HG03575 (cell line): ENCODE data around the gene STRA8.
"Not testable (repeated sequence)": the region's sequence is repeated elsewhere in the genome, so short reads cannot be mapped to it uniquely, and the experiment has no call there.

ENCODE experiments used
- ATAC-seq: cut with Tn5 transposase; IDR thresholded peaks from one replicate; pipeline ENCODE4 v1.9.1; 2021; ENCODE audit not compliant: unreplicated experiment, insufficient number of reproducible peaks, low FRiP score; ENCODE audit errors: extremely low read depth

The STRA8 gene

DNA sequence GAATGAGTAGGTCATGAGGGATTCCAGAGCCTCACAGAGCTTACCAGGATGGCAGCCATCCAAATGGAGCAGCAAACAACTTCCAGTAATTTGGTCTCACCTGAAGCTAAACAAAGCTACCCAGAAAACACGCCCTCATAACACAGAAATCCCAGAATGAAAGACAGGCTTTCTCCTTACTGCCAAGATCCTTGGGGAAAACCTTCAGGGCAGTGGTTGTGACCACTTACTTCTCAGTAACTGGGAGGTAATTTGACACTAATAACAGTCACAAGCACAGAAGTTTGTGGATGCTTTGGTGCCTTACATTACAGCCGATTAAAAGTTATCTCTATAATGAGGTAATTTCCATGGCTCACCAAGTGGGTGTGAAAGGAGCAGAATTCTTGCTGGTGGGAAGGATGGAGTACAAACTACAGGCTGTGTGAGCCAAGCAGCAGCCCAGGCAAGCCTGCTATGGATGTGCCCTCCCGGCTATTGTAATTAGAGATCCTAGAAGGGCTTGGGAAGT is 32.8 kb upstream of the STRA8 start:
- ATAC-seq, result no peak

DNA sequence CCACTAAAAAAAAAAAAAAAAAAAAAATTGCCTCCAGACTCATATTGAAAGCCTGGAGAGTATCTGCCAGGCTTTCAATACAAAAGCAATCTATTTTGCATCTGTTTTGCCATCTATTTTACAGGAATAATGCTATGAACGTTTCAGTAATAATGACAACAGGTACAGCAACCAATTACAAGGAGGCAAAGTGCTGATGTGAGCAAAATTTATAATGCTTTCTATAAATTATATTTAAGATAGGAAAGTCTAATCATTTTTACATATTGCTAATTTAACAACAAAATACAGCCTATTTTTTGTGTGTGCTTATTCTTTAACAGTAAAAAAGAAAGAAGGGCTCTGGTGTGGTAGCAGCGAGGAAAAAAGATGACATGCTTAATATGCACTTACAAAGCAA is 32.3 kb upstream of the STRA8 start:
- ATAC-seq, result no peak

DNA sequence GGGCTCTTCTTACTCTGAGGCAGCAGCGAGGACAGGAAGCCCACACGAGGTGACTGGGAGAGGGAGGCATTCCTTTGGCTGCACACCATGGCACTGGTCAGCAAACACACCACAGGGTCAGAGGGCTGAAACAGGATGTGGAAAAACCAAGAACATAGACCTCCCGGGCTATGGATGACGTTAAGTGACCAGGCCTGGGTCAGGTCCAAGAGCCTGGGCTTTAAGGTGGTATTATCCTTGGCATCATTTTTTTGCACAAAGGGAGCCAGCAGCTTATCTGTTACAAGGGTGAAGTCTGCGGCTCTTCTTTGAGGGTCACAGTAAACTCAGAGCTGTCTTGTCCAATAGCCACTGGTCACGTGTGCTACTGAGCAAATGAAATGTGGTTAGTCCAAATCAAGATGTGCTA is 29.3 kb upstream of the STRA8 start:
- ATAC-seq, result no peak

DNA sequence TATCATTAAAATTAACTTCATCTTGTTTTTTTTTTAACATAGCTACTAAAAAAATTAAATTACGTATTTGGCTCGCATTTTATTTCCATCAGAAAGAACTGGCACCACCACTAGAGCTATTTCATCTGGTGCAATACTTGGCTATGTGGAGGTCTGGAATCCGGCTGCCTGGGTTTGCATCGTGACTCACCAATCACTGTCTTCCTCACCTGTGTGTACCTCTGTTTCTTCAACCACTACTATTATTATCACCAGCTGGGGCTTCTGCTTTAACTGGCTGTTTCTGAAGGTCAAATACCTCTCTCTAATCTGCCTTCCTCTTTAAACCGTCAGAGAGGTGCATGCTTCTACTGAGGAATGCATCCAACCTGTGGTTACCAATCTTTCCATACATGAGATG is 28.8 kb upstream of the STRA8 start:
- ATAC-seq, result no peak

DNA sequence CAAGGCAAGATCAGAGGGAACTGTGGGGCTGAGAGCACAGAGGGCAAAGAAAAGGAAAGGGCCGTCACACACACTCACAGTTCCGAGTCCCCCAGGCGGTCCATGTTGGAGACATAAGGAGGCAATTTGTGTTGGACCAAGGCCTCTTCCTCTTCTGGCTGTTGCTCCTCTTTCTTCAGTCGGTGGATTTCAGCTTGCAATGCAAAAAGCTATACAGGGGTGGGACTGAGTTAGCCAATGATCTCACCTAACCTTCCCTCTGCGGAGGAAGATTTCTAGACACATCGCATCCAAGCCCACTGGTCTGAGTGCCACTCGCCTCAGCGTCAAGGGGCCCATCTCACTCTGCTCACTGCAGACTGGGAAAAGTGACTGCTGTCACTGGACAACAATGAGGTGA is 27.8 kb upstream of the STRA8 start:
- no peak for ATAC-seq

DNA sequence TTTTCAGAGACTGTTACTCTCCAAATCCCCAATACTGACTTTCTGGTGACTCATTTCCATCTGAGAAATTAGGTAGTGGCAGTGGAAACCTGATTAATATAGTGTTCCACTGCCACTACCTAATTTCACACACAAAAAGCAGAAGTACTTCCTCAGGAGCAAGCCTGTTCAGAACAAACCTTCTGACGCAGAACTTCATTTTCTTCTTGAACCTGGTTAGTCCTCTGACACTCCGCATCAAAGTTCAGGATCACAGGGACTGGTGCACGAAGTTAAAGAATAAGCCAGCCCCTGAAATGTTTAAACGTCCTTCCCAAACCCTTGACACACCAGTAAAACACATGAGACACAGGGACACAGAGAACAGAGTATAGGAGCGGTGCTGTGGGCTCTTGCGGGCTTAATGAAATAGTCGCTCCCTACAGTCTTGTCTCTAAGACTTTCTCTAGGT is 26.7 kb upstream of the STRA8 start:
- peak; percentile 29 for ATAC-seq

DNA sequence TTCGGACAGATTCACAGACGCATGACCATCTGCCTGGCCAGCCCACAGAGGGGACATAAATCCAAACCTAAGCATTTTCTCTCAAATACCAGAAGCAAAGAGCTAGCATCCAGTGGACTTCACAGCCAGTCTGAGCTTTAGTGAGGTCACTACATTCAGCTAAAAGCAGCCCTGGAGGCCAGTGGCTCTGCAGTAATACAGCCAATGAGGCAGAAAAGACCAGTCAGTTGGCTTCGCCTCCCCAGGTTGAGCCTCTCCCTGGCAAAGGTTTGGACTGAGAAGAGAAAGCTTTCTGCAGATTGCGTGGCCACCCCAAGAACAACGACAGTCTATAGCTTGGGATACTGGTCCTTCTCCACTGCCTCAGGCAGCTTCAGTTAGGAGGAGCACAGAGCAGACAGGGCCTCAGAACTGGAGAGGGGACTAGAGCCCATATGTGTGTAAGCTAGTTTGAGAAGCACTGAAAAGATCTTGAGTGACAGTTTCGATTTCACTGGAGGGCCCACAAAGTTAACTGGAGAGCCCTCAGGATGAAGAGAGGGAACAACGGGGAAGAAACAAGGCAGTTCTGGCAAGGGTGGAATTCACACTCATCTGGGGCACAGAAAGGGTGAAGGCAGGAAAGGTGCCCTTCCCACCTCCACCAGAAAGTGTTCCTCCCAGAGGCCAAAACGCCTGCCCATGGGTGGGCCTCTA is 26.1 kb upstream of the STRA8 start:
- ATAC-seq, result no peak

DNA sequence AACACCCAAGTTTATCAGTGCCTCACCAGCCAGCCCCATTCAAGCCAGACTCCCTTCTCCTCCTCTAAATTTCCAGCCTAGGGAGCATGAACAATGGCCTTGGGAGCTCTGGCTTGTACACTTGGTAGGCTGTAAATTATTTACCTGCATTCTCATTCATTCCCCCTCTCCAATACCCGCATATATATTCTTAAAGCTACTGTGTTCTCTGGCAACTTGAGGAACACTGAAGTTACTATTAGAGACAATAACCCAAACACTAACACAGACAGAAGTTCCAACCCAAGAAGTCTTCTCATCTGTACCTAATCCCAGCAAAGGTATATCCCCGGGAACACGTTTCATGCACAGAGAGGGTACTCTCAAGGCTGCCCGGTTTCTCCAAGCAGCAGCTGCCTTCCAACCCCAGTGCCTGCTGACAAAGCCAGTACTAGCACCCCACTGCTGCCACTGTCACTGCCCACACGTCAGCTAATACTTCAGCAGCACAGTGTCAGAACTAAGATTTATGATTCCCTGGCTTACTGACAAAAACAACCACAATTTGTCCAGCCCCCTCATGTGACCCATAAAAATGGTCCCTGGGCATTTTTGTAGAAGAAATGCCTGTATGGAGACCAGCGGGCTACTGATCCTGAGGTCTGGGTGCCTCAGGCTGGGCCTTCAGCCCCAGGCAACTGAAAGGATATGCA is 25.4 kb upstream of the STRA8 start:
- no peak for ATAC-seq

DNA sequence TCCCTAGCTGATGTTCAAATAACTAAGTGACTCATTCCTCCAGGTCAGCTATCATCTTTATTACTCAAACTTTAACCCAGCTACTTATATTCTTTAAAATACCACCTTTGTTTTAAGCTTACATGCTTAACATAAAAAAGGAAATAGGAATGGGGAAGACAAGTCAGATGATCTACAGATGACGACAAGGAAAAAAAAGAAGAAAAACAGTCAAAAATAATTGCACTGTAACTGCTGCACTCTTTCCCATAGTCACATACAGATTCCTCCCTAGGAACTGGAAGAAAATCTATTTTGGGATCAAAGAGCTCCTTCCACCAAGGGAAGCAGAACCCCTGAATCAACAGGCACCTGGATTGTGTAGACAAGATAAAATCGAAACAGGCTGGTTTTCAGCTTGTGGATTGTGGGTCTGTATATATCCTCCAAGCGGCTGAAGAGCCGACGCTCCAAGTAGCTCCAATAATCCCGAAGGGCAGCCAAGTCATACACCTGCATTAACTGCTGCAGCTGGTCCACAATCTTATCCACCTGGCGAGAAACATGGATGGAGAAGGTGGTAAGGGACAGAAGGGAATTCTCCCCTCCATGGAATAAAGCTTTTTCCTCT is 24.3 kb upstream of the STRA8 start:
- ATAC-seq, result no peak

DNA sequence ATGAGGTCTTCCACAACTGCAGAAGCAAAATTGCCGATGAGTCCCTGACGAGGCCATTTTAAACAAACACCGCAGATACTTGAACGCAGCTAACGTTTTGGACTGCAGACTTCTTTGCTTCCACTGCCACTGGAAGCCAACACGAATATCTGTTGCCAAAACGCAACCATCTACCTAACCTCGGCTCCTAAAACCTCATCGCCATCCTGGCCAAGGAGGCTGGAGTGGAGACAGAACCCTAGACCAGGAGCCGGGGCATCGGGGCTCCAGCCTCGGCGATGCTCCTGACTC is 22.8 kb upstream of the STRA8 start:
- ATAC-seq, result peak; percentile 1

DNA sequence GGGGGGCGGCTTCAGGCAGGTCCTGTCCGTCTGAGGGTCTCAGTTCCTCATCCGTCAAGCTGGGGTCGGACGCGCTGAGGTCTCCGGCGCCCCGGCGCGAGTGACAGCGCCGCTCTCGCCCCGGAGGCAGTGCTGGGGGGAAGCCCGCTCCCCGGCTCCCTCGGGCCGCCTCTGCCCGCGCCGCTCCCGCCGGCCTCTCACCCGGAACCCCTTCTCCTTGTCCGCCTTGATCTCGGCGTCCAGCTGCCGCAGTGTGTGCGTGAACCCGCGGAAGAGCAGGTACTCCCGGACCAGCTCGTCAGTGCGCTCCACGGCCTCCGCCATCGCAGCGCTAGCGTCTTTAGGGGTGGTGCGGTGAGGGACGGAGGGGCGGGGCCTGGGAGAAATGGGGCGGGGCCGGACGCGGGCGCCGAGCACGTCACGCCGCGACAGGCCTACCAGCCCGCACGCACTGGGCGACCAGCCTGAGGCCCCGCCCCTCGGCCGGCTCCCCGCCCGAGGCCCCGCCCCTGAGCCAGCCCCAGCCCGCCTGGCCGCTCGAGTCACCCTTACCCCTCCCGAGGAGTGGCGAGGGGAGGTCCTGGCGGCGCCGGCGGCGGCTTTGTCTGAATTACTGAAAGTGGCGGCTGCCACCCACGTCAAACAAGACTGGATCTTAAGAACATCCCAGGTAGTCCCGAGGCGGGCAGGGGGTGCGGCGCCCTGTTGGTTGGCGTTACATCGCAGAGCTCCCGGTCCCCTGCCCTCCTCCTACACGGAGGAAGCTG is 22.3 kb upstream of the STRA8 start, which contains the start of gene WDR91:
WDR91 (minus strand) TSS at position 348 of the 767 bp plus-strand sequence; CDS start at position 324, 24 bp downstream.
- peak; percentile 29 for ATAC-seq

DNA sequence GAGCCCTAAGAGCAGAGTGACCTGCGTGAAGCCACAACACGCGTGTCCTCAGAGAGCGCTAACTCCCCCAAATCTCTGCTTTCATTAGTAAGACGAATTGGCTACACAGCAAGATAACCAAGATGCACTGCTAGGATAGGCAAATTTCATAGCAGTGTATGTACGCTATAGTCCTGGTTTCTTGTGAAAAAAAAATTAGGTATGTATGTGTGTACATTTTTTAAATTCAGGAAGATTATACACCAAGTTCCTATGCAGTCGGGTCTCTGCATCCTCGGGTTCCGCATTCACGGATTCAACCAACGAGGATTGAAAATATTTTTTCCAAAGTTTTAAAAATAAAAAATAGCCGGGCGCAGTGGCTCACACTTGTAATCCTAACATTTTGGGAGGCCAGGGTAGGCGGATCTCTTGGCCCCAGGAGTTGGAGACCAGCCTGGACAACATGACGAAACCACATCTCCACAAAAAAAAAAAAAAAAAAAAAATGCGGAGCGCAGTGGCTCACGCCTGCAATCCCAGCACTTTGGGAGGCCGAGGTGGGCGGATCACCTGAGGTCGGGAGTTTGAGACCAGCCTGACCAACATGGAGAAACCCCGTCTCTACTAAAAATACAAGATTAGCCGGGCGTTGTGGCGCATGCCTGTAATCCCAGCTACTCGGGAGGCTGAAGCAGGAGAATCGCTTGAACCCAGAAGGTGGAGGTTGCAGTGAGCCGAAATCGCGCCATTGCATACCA is 21.5 kb upstream of the STRA8 start:
- ATAC-seq, result not testable (repeated sequence)

DNA sequence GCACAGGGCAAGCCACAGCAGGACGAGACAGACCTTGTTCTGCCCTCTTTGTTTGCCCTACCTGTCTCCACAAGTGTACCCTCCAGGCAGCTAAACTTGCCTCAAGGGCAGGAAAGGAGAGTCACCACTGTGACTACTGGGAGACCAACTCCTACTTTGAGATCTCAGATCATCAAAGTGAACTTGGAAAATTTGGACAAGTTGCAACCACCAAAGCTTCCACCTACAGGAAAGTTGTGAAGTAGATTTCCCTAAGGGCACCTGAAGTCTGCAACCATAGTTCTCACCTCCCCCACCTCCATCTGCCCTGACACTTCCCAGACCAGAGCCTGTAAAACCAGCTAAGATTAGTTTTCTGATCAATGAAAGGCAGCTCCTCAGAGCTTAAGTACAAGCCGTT is 19.8 kb upstream of the STRA8 start:
- no peak for ATAC-seq

DNA sequence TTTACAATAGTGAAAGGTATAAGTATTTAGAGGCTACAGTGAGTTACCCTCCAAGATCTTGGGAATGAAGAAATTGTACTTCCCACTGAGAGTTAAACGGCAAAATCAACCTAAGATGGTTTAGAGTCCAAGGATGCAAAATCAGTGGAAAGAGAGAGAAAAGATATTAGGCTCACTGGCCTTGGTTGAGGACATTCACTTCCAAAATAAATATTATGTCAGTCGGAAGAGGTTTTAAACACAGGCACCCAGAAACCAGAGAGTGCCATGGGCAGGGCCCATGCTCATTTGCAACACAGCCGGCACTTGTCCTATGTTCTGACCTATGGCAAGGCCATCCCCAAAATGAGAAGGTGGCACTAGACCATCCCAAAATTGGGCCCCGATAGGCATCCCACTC is 18.5 kb upstream of the STRA8 start:
- no peak for ATAC-seq

DNA sequence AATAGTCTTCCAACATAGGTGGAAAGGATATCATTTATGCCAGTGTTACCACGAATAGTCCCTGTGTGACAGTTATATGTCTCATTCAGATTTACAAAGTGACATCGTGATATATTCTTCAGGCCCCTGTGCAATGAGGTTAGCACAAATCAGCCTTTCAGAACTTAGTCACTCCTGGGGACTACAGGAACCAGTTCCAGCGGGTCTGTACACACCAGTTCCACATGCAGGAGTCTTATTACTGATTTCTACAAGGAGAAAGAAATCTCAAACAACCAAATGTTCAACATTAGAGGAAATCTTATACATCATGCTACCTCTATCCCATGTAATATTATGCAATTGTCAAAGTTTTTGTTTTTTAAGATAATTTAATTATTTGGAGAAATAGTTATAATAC is 17.9 kb upstream of the STRA8 start:
- no peak for ATAC-seq

DNA sequence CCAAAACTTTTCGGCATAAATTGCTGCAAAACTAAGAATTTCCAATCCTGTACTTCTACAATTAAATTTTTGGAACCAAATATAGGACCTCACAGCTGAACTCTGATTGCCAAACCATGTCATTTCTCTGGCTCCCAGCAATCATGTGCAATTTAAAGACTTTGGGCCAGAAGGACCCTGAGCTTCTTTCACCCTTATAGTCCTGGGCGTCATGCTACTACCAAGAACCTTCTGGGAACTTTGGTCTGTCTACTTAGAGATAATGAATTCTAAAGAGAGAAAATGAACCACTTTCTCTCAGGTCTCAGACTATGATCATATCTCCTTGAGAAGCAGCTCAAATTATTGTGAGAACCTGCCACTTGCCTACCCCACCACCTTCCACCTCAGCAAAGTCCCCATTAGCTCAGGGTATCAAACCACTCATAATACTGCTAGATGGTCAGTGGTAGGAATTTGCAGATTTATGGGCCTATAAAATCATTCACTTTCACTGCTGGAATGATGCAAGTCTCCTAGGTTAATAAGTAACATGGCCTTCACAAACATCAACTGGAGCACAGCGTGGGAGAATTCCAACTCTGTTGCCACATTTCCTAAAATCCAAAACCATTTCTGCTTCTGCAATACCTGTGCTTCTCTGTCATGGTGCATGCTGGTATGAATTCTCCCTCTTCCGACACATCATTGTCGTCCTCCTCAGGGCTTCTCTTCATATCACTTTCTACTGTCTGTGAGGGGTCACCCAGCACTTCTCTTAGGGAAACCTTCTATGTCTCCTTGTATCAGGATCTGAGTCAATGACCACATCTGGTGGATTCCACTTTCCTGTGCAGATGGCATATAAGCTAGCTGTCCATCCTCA is 15.8 kb upstream of the STRA8 start:
- no peak for ATAC-seq

DNA sequence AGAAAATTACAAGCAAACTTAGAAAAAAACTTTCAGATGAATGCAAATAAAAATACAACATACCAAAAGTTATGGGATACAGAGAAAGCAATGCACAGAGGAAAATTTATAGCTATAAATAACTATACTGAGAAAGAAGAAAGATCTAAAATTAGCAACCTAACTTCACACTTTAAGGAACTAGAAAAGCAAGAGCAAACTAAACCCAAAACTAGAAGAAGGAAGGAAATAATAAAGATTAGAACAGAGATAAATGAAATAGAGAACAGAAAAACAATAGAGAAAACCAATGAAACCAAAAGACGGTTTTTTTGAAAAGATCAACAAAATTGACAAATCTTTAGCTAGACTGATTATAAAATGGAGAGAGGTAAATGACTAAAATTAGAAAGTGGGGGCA is 9.6 kb upstream of the STRA8 start:
- ATAC-seq, result no peak

DNA sequence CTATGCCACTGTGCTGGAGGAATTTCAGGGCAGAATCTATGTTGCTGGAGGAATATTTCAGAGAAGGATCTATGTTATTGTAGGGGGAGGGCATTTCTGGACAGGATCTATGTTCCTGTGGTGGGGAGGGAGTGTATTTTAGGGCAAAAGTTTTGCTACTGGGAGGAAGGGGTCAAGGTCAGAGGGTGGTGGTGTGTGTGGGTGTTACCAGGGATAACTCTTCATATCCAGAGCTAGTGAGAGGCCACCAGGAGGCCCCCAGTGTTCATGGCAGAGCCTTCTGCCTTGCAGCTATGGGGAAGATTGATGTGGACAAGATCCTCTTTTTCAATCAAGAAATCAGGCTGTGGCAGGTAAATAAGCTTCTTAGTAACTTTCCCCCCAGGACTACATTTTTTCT is 2.0 kb upstream of the STRA8 start:
- ATAC-seq, result no peak
